K562 (cell line): ENCODE measurements around the gene CERS6. TPM values are rescaled to one million over a fixed set of nuclear protein-coding genes. Genes with fewer than 3 reads are reported as not detected.
A peak's percentile ranks its signal among the peaks of the same experiment; 100 is the strongest.

Experiments used
- ATAC-seq: fragments of 200-7000 bp; cut with Tn5 transposase; 3 replicates; pipeline ENCODE4 v1.9.1; 2020; ENCODE audit warnings: moderate library complexity
- BruUV-seq: library from RNA; stranded (reverse); fragments of 400-500 nt; replicated peaks from 2 replicates; lab custom pipeline; 2021; lab: Mats Ljungman, UMichigan
- CTCF ChIA-PET: fragments of 300-600 bp; formaldehyde crosslinking; extraction: SDS; loops from one replicate; lab custom pipeline; 2021; ENCODE audit warnings: low intra/inter-chr PET ratio; lab: Yijun Ruan, JAX
- POLR2A ChIA-PET: fragments of 300-600, 350-650 bp; sonication (Branson Sonifier 250); formaldehyde crosslinking; extraction: SDS; loops from one replicate; lab custom pipeline; 2021; ENCODE audit warnings: antibody characterized with exemption, inconsistent platforms; lab: Yijun Ruan, JAX
- DNase-seq, 4 experiments: peaks; one replicate each; pipeline versions ENCODE4 v3.0.0 to v3.0.0-alpha.2; 2011 to 2018; ENCODE audit warnings: low spot score in 3 of 4, mixed read lengths in 3 of 4; ENCODE audit errors: extremely low read depth in 1 of 4
- FAIRE-seq: peaks from 2 replicates; lab custom pipeline; 2011; peaks lifted over from hg19 to GRCh38; lab: Jason Lieb, UNC
- H2AFZ ChIP-seq: 2 replicates; pipeline ENCODE4 v1.6.0; 2011; ENCODE audit warnings: low read depth, low read length, control low read depth, inconsistent platforms
- H3K27ac ChIP-seq: fragments of 200-600 bp; 3 replicates; pipeline ENCODE4 v1.8.0; 2011; ENCODE audit warnings: low read depth, mild to moderate bottlenecking, control low read depth, inconsistent platforms, low read length, moderate library complexity, mixed read lengths; ENCODE audit errors: extremely low read depth
- H3K27me3 ChIP-seq, 2 experiments: fragments of 300-600 bp in 1 of 2; 2 replicates in 1 of 2; 3 replicates in 1 of 2; pipeline versions ENCODE4 v1.6.0 to v1.8.0; 2011; ENCODE audit warnings: inconsistent platforms in 2 of 2, low read length in 2 of 2, mild to moderate bottlenecking in 1 of 2, mixed read lengths in 1 of 2, moderate library complexity in 1 of 2; ENCODE audit not compliant: control insufficient read depth in 2 of 2, insufficient read depth in 2 of 2
- H3K36me3 ChIP-seq: fragments of 300-600 bp; 3 replicates; pipeline ENCODE4 v1.8.0; 2011; ENCODE audit warnings: mild to moderate bottlenecking, low read length, inconsistent platforms; ENCODE audit not compliant: control insufficient read depth, insufficient read depth
- H3K4me1 ChIP-seq, 2 experiments: fragments of 200-600 bp in 1 of 2; replicated peaks in 1 of 2; 2 replicates in 1 of 2; 3 replicates in 1 of 2; pipeline versions ENCODE4 v1.5.1 to v1.8.0; 2011; ENCODE audit warnings: inconsistent platforms in 2 of 2, low read length in 2 of 2, mild to moderate bottlenecking in 1 of 2, mixed read lengths in 1 of 2, moderate library complexity in 1 of 2; ENCODE audit not compliant: control insufficient read depth in 2 of 2, insufficient read depth in 2 of 2
- H3K4me2 ChIP-seq: 2 replicates; pipeline ENCODE4 v1.6.1; 2011; ENCODE audit warnings: low read length, control low read depth, inconsistent platforms, mixed read lengths; ENCODE audit not compliant: insufficient read depth
- H3K4me3 ChIP-seq: fragments of 200-600 bp; sonication (generic), shearing (Covaris generic); 2 replicates; pipeline ENCODE4 v1.5.1; 2016; ENCODE audit warnings: control low read depth, inconsistent platforms
- H3K79me2 ChIP-seq: fragments of 200-600 bp; 3 replicates; pipeline ENCODE4 v1.8.0; 2011; ENCODE audit warnings: low read length, inconsistent platforms; ENCODE audit not compliant: control insufficient read depth, insufficient read depth
- H3K9ac ChIP-seq, 2 experiments: 2 replicates each; pipeline versions ENCODE4 v1.6.0 to v1.6.1; 2011; ENCODE audit warnings: low read depth in 2 of 2, low read length in 2 of 2, control low read depth in 1 of 2, inconsistent platforms in 1 of 2, mild to moderate bottlenecking in 1 of 2, mixed read lengths in 1 of 2; ENCODE audit not compliant: insufficient read depth in 1 of 2
- H3K9me1 ChIP-seq: one replicate; pipeline ENCODE4 v1.6.0; 2011; ENCODE audit warnings: inconsistent platforms, mild to moderate bottlenecking, low read length, moderate library complexity; ENCODE audit not compliant: control insufficient read depth, insufficient read depth
- H3K9me3 ChIP-seq: replicated peaks from 2 replicates; pipeline ENCODE4 v1.5.1; 2011; ENCODE audit warnings: low read depth, low read length, inconsistent platforms; ENCODE audit not compliant: control insufficient read depth, insufficient read depth
- H4K20me1 ChIP-seq: replicated peaks from 2 replicates; pipeline ENCODE4 v1.6.1; 2011; ENCODE audit warnings: low read length, inconsistent platforms, mixed read lengths; ENCODE audit not compliant: control insufficient read depth, insufficient read depth
- CEBPB ChIP-seq: fragments of 450-650 bp; IDR thresholded peaks from 2 replicates; pipeline ENCODE4 v1.6.1; 2016; ENCODE audit warnings: missing genetic modification characterization, missing compliant biosample characterization
- EGR1 ChIP-seq: fragments of 450-650 bp; conservative IDR thresholded peaks from 2 replicates; pipeline ENCODE4 v1.6.1; 2017; ENCODE audit warnings: mild to moderate bottlenecking
- FOXA1 ChIP-seq: fragments of 450-650 bp; IDR thresholded peaks from 2 replicates; pipeline ENCODE4 v1.6.1; 2016; ENCODE audit warnings: mild to moderate bottlenecking, borderline replicate concordance
- FOXJ2 ChIP-seq: fragments of 200-800 bp; sonication (Bioruptor generic); IDR thresholded peaks from 2 replicates; pipeline ENCODE4 v1.6.1; 2016; ENCODE audit warnings: missing genetic modification characterization, missing compliant biosample characterization
- KAT2B ChIP-seq: IDR thresholded peaks from one replicate; pipeline ENCODE4 v1.6.1; 2012; ENCODE audit warnings: low read depth, mild to moderate bottlenecking, control low read depth, inconsistent platforms, low read length, moderate library complexity
- L3MBTL2 ChIP-seq: fragments of 450-650 bp; IDR thresholded peaks from 2 replicates; pipeline ENCODE4 v1.6.1; 2016; ENCODE audit warnings: mild to moderate bottlenecking, moderate library complexity
- MNT ChIP-seq, 2 experiments: fragments of 450-650 bp; conservative IDR thresholded peaks; 2 replicates each; pipeline ENCODE4 v1.6.1; 2017; ENCODE audit warnings: mild to moderate bottlenecking in 2 of 2, moderate library complexity in 2 of 2
- NCOA1 ChIP-seq: fragments of 450-650 bp; IDR thresholded peaks from 2 replicates; pipeline ENCODE4 v1.6.1; 2016; ENCODE audit warnings: low read depth
- PHB ChIP-seq: fragments of 250-450 bp; sonication (Bioruptor Pico); IDR thresholded peaks from 2 replicates; pipeline ENCODE4 v1.5.0; 2021
- PRMT5 ChIP-seq: sonication (generic); formaldehyde crosslinking; IDR thresholded peaks from 2 replicates; pipeline ENCODE4 v1.5.0; 2020; ENCODE audit warnings: missing genetic modification reagents
- PTTG1 ChIP-seq: fragments of 450-650 bp; IDR thresholded peaks from 2 replicates; pipeline ENCODE4 v1.6.1; 2016; ENCODE audit warnings: low read depth, mild to moderate bottlenecking, missing genetic modification characterization, missing compliant biosample characterization
- SMARCA4 ChIP-seq: fragments of 450-650 bp; IDR thresholded peaks from 2 replicates; pipeline ENCODE4 v1.6.1; 2016
- TAF9B ChIP-seq: fragments of 450-650 bp; IDR thresholded peaks from 2 replicates; pipeline ENCODE4 v1.6.1; 2018; ENCODE audit warnings: mild to moderate bottlenecking; ENCODE audit not compliant: partially characterized antibody
- ZNF165 ChIP-seq: fragments of 250-450 bp; sonication (Bioruptor Pico); IDR thresholded peaks from 2 replicates; pipeline ENCODE4 v1.4.0; 2020; ENCODE audit warnings: borderline replicate concordance
- ZNF232 ChIP-seq: sonication (generic); formaldehyde crosslinking; IDR thresholded peaks from 2 replicates; pipeline ENCODE4 v1.8.0; 2022; ENCODE audit warnings: mild to moderate bottlenecking, missing genetic modification reagents
- ZNF24 ChIP-seq: fragments of 450-650 bp; IDR thresholded peaks from 2 replicates; pipeline ENCODE4 v1.6.1; 2016
- WGBS: fragments of 100-300 bp; shearing (Covaris generic); methylation state at CpG from one replicate; pipeline ENCODE4 v1.1.6; 2016; ENCODE audit warnings: low coverage, mixed read lengths; ENCODE audit not compliant: insufficient coverage; ENCODE audit errors: missing lambda C conversion rate; 5-methylcytosine and 5-hydroxymethylcytosine counted together
- in situ Hi-C: fragments of 300-500 bp; cut with MboI; formaldehyde crosslinking; loops from 4 replicates; pipeline ENCODE4 v1.15.0; 2018; ENCODE audit warnings: inconsistent platforms, mixed read lengths
- intact Hi-C: fragments of 100-400 bp; cut with micrococcal nuclease; formaldehyde crosslinking; loops from 2 replicates; pipeline ENCODE4 v1.14.2; 2022
- polyA plus RNA-seq, 8 experiments: library from polyadenylated mRNA; depleted of rRNA in 4 of 8; stranded (reverse) in 5 of 8; unstranded in 3 of 8; fragments of >200 nt; fragmentation: Nextera tagmentation in 2 of 8; fragmentation: Illumina TruSeq in 1 of 8; extraction: Ambion mirVana in 2 of 8; extraction: Trizol in 1 of 8; gene quantifications; 2 replicates each; pipeline versions ENCODE4 v1.2.1 to v1.2.3, GENCODE V29; 2011 to 2014; ENCODE audit warnings: inconsistent platforms in 1 of 8, missing spikeins in 1 of 8
- total RNA-seq, 7 experiments: library from RNA; depleted of rRNA in 6 of 7; stranded (reverse); fragments of >200 nt in 6 of 7; fragmentation: Illumina TruSeq in 2 of 7; extraction: Trizol in 2 of 7; gene quantifications; 2 replicates each; pipeline versions ENCODE4 v1.2.1 to v1.2.3, GENCODE V29; 2011 to 2021; ENCODE audit warnings: low replicate concordance in 1 of 7
- TF ChIP-seq, protein P1 (sequence below), 2 experiments: fragments of 450-650 bp in 1 of 2; sonication (generic) in 1 of 2; formaldehyde crosslinking; conservative IDR thresholded peaks; 2 replicates each; pipeline versions ENCODE4 v1.4.0 to v1.8.1; 2020 to 2022; ENCODE audit warnings: mild to moderate bottlenecking in 1 of 2, missing genetic modification reagents in 1 of 2

CERS6 gene
- total and polyA plus RNA-seq, 9 of the 15 experiments (the other 6 are each of a cell fraction or from before 2014, with no cell fraction given), result 1.6 to 13.6 (median 11.4) TPM

DNA sequence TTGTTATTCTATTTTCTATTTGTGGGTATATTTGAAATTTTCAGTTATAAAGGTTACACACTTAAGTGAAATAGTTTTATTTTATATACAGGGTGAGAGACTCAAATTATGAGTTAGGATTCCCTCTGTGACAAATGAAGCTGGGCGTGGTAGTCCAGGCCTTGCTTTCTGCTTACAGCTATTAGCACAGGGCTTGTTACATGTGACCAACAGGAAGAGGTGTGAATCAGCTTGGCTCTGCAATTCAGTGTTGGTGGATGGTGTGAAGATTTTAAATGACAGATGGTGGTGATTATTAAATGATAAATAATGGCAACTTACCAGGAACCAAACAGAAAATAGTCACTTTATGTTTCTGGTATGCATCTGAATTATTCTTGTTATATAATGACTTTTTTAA, 282.0 kb downstream of the CERS6 start:
- Histone ChIP-seq H3K4me1 (peaks cover 0 to 6% of the 10 kb centered on the region in 2 experiments; a peak in 2 of 5 replicates), H3K9me3 (no peaks in the 10 kb centered on the region), H3K27ac (no peak overlapping the region), H3K4me2 (no peak overlapping the region), H4K20me1 (no peaks in the 10 kb centered on the region), H3K79me2 (no peaks in the 10 kb centered on the region), H2AFZ (no peak overlapping the region), H3K27me3 (no peaks in the 10 kb centered on the region), H3K36me3 (no peaks in the 10 kb centered on the region; the same call in 2 of the 3 replicates), H3K9ac (no peak overlapping the region), H3K4me3 (no peak overlapping the region), H3K9me1 (no peaks in the 10 kb centered on the region)
- POLR2A ChIA-PET, result interaction anchor here (0.6 to 1.6 kb wide), 3 partner anchors 8 to 39 kb away, joined by 3 to 4 read pairs (median 3); no protein-coding TSS in a partner anchor
- DNase-seq (no peak), ATAC-seq (no peak), FAIRE-seq (no peak)
- no TSS peak for BruUV-seq
- CTCF ChIA-PET, result no interaction called here
- intact Hi-C loops (no loop called here), in situ Hi-C loops (no loop called here)
- TF ChIP-seq FOXA1 (no peak), ZNF24 (no peak), L3MBTL2 (0 out of 2 replicates have a peak, but pooled peaks have one; percentile 35)
- WGBS, result 76% methylated on average over 1 of the region's 1 CpG

DNA sequence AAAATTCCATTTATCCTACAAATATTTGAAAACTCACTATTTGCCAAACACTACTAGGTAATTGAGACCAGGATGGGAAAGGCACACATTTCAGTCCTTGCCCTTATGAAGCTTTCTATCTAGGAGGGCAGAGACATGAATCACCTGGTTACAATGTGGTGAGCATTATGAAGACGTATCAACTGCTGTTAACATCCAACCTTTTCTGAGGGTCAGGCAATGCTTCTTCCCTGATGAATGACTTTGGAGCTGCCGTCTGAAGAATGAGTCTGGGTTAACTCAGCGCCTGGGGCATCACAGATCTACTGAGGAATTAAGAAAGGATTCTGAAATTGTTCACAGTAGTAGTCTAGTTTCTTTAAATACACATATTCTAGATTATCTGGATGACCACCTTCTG, 284.3 kb downstream of the CERS6 start:
- ATAC-seq (no peak), FAIRE-seq (no peak), DNase-seq (no peak)
- in situ Hi-C loops, result no loop called here
- no peaks in the 10 kb centered on the region for H3K79me2 ChIP-seq
- peaks cover 0 to 6% of the 10 kb centered on the region in 2 experiments; a peak in 2 of 5 replicates for H3K4me1 ChIP-seq
- BruUV-seq, result no TSS peak
- ChIA-PET POLR2A (interaction anchor here (0.6 to 1.6 kb wide), 3 partner anchors 10 to 214 kb away, joined by 4 to 5 read pairs (median 4); no protein-coding TSS in a partner anchor), CTCF (no interaction called here)
- H3K9me1 ChIP-seq, result no peaks in the 10 kb centered on the region
- H3K27me3 ChIP-seq, result no peaks in the 10 kb centered on the region
- WGBS, result 44% methylated on average over 3 of the region's 3 CpGs
- H4K20me1 ChIP-seq, result no peaks in the 10 kb centered on the region
- H2AFZ ChIP-seq, result no peak overlapping the region
- H3K9ac ChIP-seq, result no peak overlapping the region
- H3K27ac ChIP-seq, result no peak overlapping the region
- H3K4me3 ChIP-seq, result no peak overlapping the region
- no peaks in the 10 kb centered on the region for H3K9me3 ChIP-seq
- no peak overlapping the region for H3K4me2 ChIP-seq
- H3K36me3 ChIP-seq, result no peaks in the 10 kb centered on the region; the same call in 2 of the 3 replicates
- intact Hi-C loops, result no loop called here
- TF ChIP-seq FOXJ2 (tag), result no peak
- no peak for TF ChIP-seq EGR1
- TF ChIP-seq NCOA1, result no peak
- no peak for TF ChIP-seq PHB (CRISPR knock-in tag)
- TF ChIP-seq ZNF232 (CRISPR knock-in tag), result no peak
- no peak for TF ChIP-seq MNT (conservative IDR thresholded peaks at IDR 0.05)
- TF ChIP-seq KAT2B, result no peak
- TF ChIP-seq ZNF165 (CRISPR knock-in tag), result no peak
- no peak for TF ChIP-seq PTTG1 (tag)
- TF ChIP-seq, protein P1, sequence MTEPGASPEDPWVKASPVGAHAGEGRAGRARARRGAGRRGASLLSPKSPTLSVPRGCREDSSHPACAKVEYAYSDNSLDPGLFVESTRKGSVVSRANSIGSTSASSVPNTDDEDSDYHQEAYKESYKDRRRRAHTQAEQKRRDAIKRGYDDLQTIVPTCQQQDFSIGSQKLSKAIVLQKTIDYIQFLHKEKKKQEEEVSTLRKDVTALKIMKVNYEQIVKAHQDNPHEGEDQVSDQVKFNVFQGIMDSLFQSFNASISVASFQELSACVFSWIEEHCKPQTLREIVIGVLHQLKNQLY (CRISPR knock-in tag; conservative IDR thresholded peaks at IDR 0.05), result no peak
- TF ChIP-seq TAF9B, result no peak
- no peak for TF ChIP-seq SMARCA4
- TF ChIP-seq CEBPB (tag), result no peak
- TF ChIP-seq PRMT5 (CRISPR knock-in tag), result no peak
